ENCODE data around the gene TAL2.

The TAL2 gene

GRCh38 chr9:105637787-105638395 lies 24.4 kb upstream of the TAL2 start:
- no peak overlapping the region for H3K4me3 Mint-ChIP-seq
- TF ChIP-seq, protein P1, sequence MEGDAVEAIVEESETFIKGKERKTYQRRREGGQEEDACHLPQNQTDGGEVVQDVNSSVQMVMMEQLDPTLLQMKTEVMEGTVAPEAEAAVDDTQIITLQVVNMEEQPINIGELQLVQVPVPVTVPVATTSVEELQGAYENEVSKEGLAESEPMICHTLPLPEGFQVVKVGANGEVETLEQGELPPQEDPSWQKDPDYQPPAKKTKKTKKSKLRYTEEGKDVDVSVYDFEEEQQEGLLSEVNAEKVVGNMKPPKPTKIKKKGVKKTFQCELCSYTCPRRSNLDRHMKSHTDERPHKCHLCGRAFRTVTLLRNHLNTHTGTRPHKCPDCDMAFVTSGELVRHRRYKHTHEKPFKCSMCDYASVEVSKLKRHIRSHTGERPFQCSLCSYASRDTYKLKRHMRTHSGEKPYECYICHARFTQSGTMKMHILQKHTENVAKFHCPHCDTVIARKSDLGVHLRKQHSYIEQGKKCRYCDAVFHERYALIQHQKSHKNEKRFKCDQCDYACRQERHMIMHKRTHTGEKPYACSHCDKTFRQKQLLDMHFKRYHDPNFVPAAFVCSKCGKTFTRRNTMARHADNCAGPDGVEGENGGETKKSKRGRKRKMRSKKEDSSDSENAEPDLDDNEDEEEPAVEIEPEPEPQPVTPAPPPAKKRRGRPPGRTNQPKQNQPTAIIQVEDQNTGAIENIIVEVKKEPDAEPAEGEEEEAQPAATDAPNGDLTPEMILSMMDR (IDR thresholded peaks at IDR 0.05), result peak; percentile 65
- H3K36me3 Mint-ChIP-seq (ENCODE audit: low read depth), result peaks cover 44% of the 10 kb centered on the region
- no peak for DNase-seq
- H3K27me3 Mint-ChIP-seq (ENCODE audit: low read depth, poor library complexity), result peaks cover 2% of the 10 kb centered on the region
- H3K4me1 Mint-ChIP-seq, result no peaks in the 10 kb centered on the region
- H3K27ac Mint-ChIP-seq, result no peak overlapping the region
- peaks cover 14% of the 10 kb centered on the region for H3K9me3 Mint-ChIP-seq

DNA sequence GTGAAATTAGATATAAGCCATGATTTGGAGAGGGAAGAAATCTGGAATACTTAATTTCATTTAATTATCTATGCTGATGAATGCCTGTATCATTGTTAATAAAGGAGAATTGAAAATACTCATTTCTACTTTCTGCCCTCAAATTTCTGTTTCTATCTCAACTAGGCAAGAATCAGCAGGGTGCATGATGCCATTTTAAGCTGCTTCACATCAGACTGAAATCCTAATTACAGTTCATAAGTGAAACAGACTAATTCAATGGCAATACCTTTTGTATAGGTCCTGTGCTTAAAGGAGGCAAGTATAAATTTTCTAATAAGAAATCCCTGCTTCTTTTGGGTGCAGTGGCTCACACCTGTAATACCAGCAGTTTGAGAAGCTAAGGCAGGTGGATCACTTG lies 22.3 kb upstream of the TAL2 start:
- Mint-ChIP-seq H3K4me3 (no peak overlapping the region), H3K36me3 (ENCODE audit: low read depth) (peaks cover 41% of the 10 kb centered on the region), H3K9me3 (peaks cover 15% of the 10 kb centered on the region), H3K27me3 (ENCODE audit: low read depth, poor library complexity) (no peaks in the 10 kb centered on the region), H3K4me1 (no peaks in the 10 kb centered on the region), H3K27ac (no peak overlapping the region)
- DNase-seq, result no peak
- TF ChIP-seq, protein P1 (IDR thresholded peaks at IDR 0.05), result no peak

DNA sequence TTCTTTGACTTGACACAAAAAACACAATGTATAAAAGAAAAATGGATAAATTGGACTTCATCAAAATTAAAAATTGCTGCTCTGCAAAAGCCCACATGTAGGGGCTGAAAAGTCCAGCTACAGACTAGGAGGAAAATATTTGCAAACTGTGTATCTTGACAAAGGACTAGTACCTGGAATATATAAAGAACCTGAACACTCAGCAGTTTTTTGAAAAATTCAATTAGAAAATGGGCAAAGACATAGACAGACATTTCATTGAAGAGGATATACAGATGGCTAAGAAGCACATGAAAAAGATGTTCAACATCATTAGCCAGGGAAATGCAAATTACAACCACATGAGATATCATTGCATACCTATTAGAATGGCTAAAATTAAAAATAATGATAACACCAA lies 18.5 kb upstream of the TAL2 start:
- TF ChIP-seq, protein P1 (IDR thresholded peaks at IDR 0.05), result no peak

DNA sequence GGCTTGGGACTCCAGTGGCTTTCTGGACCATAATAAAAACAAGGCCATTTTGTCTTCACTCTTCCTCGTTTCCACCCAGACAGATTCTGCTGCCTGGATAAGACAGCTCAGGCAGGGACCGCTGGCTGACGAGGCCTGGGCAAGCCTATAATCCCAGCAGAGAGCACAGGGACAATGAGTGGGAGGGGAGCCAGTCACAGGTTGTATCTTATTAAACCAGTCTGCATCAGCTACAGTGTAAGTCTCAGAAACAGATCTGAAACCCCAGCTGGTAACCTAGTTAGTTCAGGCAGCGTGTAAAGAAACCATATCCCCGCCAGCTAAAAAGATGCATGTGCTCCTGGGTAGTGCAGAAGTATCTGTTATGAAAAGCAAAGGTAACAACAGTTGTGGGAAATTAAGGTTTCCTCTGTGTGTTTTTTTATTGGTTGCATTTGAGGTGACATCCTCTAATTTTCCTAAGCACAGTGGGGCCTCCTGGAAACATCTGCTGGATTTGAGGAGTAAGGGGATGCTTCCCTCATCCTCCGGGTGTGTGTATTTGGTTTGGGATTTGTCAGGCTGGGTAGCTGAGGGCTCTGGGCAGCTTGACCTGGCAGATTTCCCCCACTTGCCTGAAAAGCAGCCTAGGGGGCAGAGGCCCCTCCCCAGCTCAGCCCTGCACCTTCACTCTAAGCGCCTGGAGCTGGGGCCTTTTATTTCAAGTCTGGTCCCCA lies 15.2 kb upstream of the TAL2 start:
- peaks cover 6% of the 10 kb centered on the region for H3K9me3 Mint-ChIP-seq
- DNase-seq, result no peak
- peaks cover 14% of the 10 kb centered on the region for H3K36me3 Mint-ChIP-seq (ENCODE audit: low read depth)
- H3K27ac Mint-ChIP-seq, result no peak overlapping the region
- no peak overlapping the region for H3K4me3 Mint-ChIP-seq
- peaks cover 21% of the 10 kb centered on the region for H3K4me1 Mint-ChIP-seq
- H3K27me3 Mint-ChIP-seq (ENCODE audit: low read depth, poor library complexity), result no peaks in the 10 kb centered on the region
- TF ChIP-seq, protein P1 (IDR thresholded peaks at IDR 0.05), result no peak

More for the DNA sequence above, 18.5 kb upstream of the TAL2 start:
- peaks cover 21% of the 10 kb centered on the region for H3K4me1 Mint-ChIP-seq
- H3K9me3 Mint-ChIP-seq, result peaks cover 15% of the 10 kb centered on the region
- H3K36me3 Mint-ChIP-seq (ENCODE audit: low read depth), result peaks cover 26% of the 10 kb centered on the region
- no peak for DNase-seq
- H3K27ac Mint-ChIP-seq, result no peak overlapping the region
- no peak overlapping the region for H3K4me3 Mint-ChIP-seq
- no peaks in the 10 kb centered on the region for H3K27me3 Mint-ChIP-seq (ENCODE audit: low read depth, poor library complexity)

GRCh38 chr9:105647595-105648349 lies 14.5 kb upstream of the TAL2 start:
- H3K36me3 Mint-ChIP-seq (ENCODE audit: low read depth), result peaks cover 7% of the 10 kb centered on the region
- DNase-seq, result no peak
- peaks cover 2% of the 10 kb centered on the region for H3K9me3 Mint-ChIP-seq
- peaks cover 2% of the 10 kb centered on the region for H3K27me3 Mint-ChIP-seq (ENCODE audit: low read depth, poor library complexity)
- H3K27ac Mint-ChIP-seq, result no peak overlapping the region
- peaks cover 21% of the 10 kb centered on the region for H3K4me1 Mint-ChIP-seq
- TF ChIP-seq, protein P1 (IDR thresholded peaks at IDR 0.05), result no peak
- H3K4me3 Mint-ChIP-seq, result no peak overlapping the region
